ENCODE data around the gene CALML6.
"Not testable (repeated sequence)": the region's sequence is repeated elsewhere in the genome, so short reads cannot be mapped to it uniquely, and the experiment has no call there.

The CALML6 gene

DNA sequence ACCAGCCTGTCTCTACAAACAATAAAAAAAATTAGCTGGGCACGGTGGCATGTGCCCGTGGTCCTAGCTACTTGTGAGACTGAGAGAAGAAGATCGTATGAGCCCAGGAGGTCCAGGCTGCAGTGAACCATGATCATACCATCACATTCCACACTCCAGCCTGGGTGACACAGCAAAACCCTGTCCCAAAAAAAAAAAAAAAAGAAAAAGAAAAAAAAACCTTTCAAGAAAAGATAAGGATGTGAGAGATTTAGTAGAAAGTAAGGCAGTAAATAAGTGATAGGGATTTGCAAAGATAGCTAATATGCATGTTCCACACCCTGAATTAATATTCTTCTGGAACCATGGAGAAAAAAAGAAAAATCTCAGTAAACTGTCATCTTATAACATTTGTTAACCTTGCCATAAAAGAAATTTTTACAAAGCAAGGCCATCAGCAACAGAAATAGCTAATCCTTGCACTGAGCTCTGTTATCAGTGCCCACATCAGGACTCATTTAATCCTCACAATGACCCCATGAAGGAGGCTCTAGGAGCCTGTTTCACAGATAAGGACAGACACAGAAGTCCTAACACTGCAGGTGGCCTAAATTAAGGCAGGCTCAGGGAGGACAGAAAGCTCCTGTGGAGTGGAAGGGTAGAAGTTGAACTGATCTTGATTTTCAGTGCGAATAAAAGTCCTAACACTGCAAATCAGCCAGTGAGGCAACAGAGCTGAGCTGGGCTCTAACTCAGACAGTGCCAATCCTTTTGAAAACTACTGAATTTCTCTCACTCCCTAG is 31.8 kb upstream of the CALML6 start:
- Histone ChIP-seq H3K36me3 (ENCODE audit: low read length) (no peaks in the 10 kb centered on the region), H3K9me3 (ENCODE audit: insufficient read depth, low read length) (no peaks in the 10 kb centered on the region), H3K79me2 (ENCODE audit: insufficient read depth, low read length) (peaks cover 100% of the 10 kb centered on the region), H3K4me2 (ENCODE audit: low read depth, low read length, poor library complexity, severe bottlenecking) (peak overlapping the region; percentile 12), H3K9me2 (replicated peaks; ENCODE audit: insufficient read depth, low read length) (no peaks in the 10 kb centered on the region), H2AFZ (ENCODE audit: low read depth, low read length, severe bottlenecking) (no peak overlapping the region), H3F3A (ENCODE audit: insufficient read depth) (peaks cover 6% of the 10 kb centered on the region), H3K4me3 (ENCODE audit: insufficient read depth, low read length, poor library complexity, severe bottlenecking) (no peak overlapping the region), H3K27ac (ENCODE audit: low read depth, low read length) (0 out of 2 replicates have a peak overlapping the region, but pooled peaks have one; percentile 8), H4K20me1 (ENCODE audit: low read depth, low read length) (peaks cover 38% of the 10 kb centered on the region), H3K27me3 (ENCODE audit: low read length) (no peaks in the 10 kb centered on the region), H3K9ac (ENCODE audit: low read length) (no peak overlapping the region)
- TF ChIP-seq, protein P1, sequence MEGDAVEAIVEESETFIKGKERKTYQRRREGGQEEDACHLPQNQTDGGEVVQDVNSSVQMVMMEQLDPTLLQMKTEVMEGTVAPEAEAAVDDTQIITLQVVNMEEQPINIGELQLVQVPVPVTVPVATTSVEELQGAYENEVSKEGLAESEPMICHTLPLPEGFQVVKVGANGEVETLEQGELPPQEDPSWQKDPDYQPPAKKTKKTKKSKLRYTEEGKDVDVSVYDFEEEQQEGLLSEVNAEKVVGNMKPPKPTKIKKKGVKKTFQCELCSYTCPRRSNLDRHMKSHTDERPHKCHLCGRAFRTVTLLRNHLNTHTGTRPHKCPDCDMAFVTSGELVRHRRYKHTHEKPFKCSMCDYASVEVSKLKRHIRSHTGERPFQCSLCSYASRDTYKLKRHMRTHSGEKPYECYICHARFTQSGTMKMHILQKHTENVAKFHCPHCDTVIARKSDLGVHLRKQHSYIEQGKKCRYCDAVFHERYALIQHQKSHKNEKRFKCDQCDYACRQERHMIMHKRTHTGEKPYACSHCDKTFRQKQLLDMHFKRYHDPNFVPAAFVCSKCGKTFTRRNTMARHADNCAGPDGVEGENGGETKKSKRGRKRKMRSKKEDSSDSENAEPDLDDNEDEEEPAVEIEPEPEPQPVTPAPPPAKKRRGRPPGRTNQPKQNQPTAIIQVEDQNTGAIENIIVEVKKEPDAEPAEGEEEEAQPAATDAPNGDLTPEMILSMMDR (IDR thresholded peaks at IDR 0.05; ENCODE audit: insufficient read depth, low read length, poor library complexity, severe bottlenecking) = no peak
- no peak for TF ChIP-seq EZH2phosphoT487 (conservative IDR thresholded peaks at IDR 0.05; ENCODE audit: low read length)

DNA sequence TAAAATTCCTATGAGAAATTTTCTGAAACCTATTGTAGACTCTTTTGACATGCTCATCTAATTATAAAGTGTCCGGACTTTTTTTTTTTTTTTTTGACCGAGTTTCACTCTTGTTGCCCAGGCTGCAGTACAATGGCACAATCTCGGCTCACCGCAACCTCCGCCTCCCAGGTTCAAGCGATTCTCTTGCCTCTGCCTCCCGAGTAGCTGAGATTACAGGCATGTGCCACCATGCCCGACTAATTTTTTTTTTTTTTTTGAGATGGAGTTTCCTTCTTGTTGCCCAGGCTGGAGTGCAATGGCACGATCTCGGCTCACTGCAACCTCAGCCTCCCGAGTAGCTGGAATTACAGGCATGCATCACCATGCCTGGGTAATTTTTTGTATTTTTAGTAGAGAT is 31.2 kb upstream of the CALML6 start:
- H3K27me3 ChIP-seq (ENCODE audit: low read length); H3K27ac ChIP-seq (ENCODE audit: low read depth, low read length); H2AFZ ChIP-seq (ENCODE audit: low read depth, low read length, severe bottlenecking); H3K9ac ChIP-seq (ENCODE audit: low read length); H3K36me3 ChIP-seq (ENCODE audit: low read length); H3F3A ChIP-seq (ENCODE audit: insufficient read depth); H3K9me2 ChIP-seq (replicated peaks; ENCODE audit: insufficient read depth, low read length); H3K9me3 ChIP-seq (ENCODE audit: insufficient read depth, low read length); H3K4me3 ChIP-seq (ENCODE audit: insufficient read depth, low read length, poor library complexity, severe bottlenecking): not testable (repeated sequence)
- peaks cover 35% of the 10 kb centered on the region for H4K20me1 ChIP-seq (ENCODE audit: low read depth, low read length)
- peak overlapping the region; percentile 12 for H3K4me2 ChIP-seq (ENCODE audit: low read depth, low read length, poor library complexity, severe bottlenecking)
- H3K79me2 ChIP-seq (ENCODE audit: insufficient read depth, low read length) = peaks cover 100% of the 10 kb centered on the region

DNA sequence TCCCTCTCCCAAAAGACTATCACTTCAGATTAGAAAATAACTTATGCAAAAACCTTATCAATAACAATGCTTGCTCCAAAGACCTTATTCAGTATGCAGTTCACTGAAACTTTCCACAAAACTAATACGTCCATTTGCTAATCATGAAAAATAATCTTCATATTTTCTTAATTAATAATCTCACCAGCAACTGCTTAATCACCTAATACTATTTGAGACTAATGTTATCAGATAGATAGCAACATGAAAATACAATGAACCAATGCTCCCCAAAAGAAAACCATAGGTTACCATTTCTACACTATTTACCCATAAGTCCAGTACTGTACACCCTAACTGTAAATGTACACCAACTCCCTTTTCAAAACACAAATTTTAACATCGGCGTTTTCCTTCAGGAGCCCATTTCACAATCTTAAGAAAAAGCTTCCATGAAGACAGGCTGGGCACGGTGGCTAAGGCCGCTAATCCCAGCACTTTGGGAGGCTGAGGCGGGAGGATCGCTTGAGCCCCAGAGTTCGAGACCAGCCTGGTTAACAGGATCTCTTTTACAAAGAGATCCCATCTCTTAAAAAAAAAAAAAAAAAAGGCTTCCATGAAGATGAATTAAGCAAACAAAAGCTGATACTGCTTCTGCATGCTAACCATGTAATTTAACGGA is 25.8 kb upstream of the CALML6 start:
- peaks cover 28% of the 10 kb centered on the region for H4K20me1 ChIP-seq (ENCODE audit: low read depth, low read length)
- peak overlapping the region; percentile 92 for H3K4me3 ChIP-seq (ENCODE audit: insufficient read depth, low read length, poor library complexity, severe bottlenecking)
- no peaks in the 10 kb centered on the region for H3K9me3 ChIP-seq (ENCODE audit: insufficient read depth, low read length)
- no peaks in the 10 kb centered on the region for H3K27me3 ChIP-seq (ENCODE audit: low read length)
- peak overlapping the region; percentile 98 for H3K9ac ChIP-seq (ENCODE audit: low read length)
- peak overlapping the region; percentile 79 for H3K27ac ChIP-seq (ENCODE audit: low read depth, low read length)
- H3K4me2 ChIP-seq (ENCODE audit: low read depth, low read length, poor library complexity, severe bottlenecking) = peak overlapping the region; percentile 97
- TF ChIP-seq EZH2phosphoT487 (conservative IDR thresholded peaks at IDR 0.05; ENCODE audit: low read length) = no peak
- TF ChIP-seq, protein P1 (IDR thresholded peaks at IDR 0.05; ENCODE audit: insufficient read depth, low read length, poor library complexity, severe bottlenecking) = no peak
- peaks cover 18% of the 10 kb centered on the region for H3F3A ChIP-seq (ENCODE audit: insufficient read depth)
- no peaks in the 10 kb centered on the region for H3K9me2 ChIP-seq (replicated peaks; ENCODE audit: insufficient read depth, low read length)
- H3K36me3 ChIP-seq (ENCODE audit: low read length) = no peaks in the 10 kb centered on the region
- peaks cover 60% of the 10 kb centered on the region for H3K79me2 ChIP-seq (ENCODE audit: insufficient read depth, low read length)
- no peak overlapping the region for H2AFZ ChIP-seq (ENCODE audit: low read depth, low read length, severe bottlenecking)
